ENCODE measurements around the gene TACC2.

TACC2 gene

GRCh38 chr10:122301811-122302115 lies 312.8 kb downstream of the TACC2 start:
- DNase-seq, result no peak

- no peak for DNase-seq
These were observed 313.4 kb downstream of the TACC2 start for GRCh38 chr10:122302315-122302714.

- DNase-seq, result no peak
These were observed 314.5 kb downstream of the TACC2 start for GRCh38 chr10:122303271-122304053.
